Smooth muscle cell (in vitro differentiated cells): Measurements from ENCODE around the gene P4HA1. TPM values are rescaled to one million over a fixed set of nuclear protein-coding genes. Genes with fewer than 3 reads are reported as not detected.
A peak's percentile ranks its signal among the peaks of the same experiment; 100 is the strongest.

Experiments
- DNase-seq: peaks from one replicate; lab custom pipeline; 2025; ENCODE audit not compliant: unreplicated experiment; lab: John Stamatoyannopoulos, UW
- H2AFZ ChIP-seq: fragments of 200-600 bp; sonication (generic); 2 replicates; pipeline ENCODE4 v1.6.0; 2016; ENCODE audit warnings: antibody characterized with exemption, low read depth, mild to moderate bottlenecking
- H3F3A ChIP-seq: fragments of 200-600 bp; sonication (generic); 2 replicates; pipeline ENCODE4 v1.6.0; 2017; ENCODE audit warnings: antibody characterized with exemption, low read depth
- H3K27ac ChIP-seq: fragments of 200-600 bp; sonication (generic); 2 replicates; pipeline ENCODE4 v1.5.1; 2016; ENCODE audit warnings: low read depth, mild to moderate bottlenecking
- H3K27me3 ChIP-seq: fragments of 200-600 bp; sonication (generic); 2 replicates; pipeline ENCODE4 v1.6.1; 2016; ENCODE audit warnings: low read depth, mild to moderate bottlenecking
- H3K36me3 ChIP-seq: fragments of 200-600 bp; sonication (generic); 2 replicates; pipeline ENCODE4 v1.5.1; 2016; ENCODE audit warnings: low read depth
- H3K4me1 ChIP-seq: fragments of 200-600 bp; sonication (generic); 2 replicates; pipeline ENCODE4 v1.5.1; 2016; ENCODE audit warnings: low read depth
- H3K4me2 ChIP-seq: fragments of 200-600 bp; sonication (generic); 2 replicates; pipeline ENCODE4 v1.6.0; 2016; ENCODE audit warnings: mild to moderate bottlenecking
- H3K4me3 ChIP-seq: fragments of 200-600 bp; sonication (generic); 2 replicates; pipeline ENCODE4 v1.5.1; 2016; ENCODE audit warnings: mild to moderate bottlenecking
- H3K79me2 ChIP-seq: fragments of 200-600 bp; sonication (generic); 2 replicates; pipeline ENCODE4 v1.6.0; 2016; ENCODE audit warnings: low read depth, mild to moderate bottlenecking
- H3K9ac ChIP-seq: fragments of 200-600 bp; sonication (generic); 2 replicates; pipeline ENCODE4 v1.6.0; 2016; ENCODE audit warnings: low read depth
- H3K9me3 ChIP-seq: fragments of 200-600 bp; sonication (generic); replicated peaks from 2 replicates; pipeline ENCODE4 v1.5.1; 2016; ENCODE audit warnings: low read depth
- H4K20me1 ChIP-seq: fragments of 200-600 bp; sonication (generic); 2 replicates; pipeline ENCODE4 v1.6.0; 2016; ENCODE audit warnings: low read depth
- WGBS: methylation state at CpG from one replicate; pipeline ENCODE4 v1.1.7; 2016; ENCODE audit warnings: low lambda C conversion rate; 5-methylcytosine and 5-hydroxymethylcytosine counted together
- polyA plus RNA-seq: library from polyadenylated mRNA; unstranded; fragments of >200 nt; fragmentation: Nextera tagmentation; extraction: Ambion mirVana; gene quantifications from 2 replicates; pipeline ENCODE4 v1.2.1, GENCODE V29; 2016
- total RNA-seq: library from RNA; depleted of rRNA; stranded (reverse); fragments of >200 nt; gene quantifications from 2 replicates; pipeline ENCODE4 v1.2.3, GENCODE V29; 2014
- TF ChIP-seq, protein P1 (sequence below): fragments of 200-600 bp; sonication (generic); IDR thresholded peaks from 2 replicates; pipeline ENCODE4 v1.5.1; 2017; ENCODE audit warnings: borderline replicate concordance, mild to moderate bottlenecking, antibody characterized with exemption; ENCODE audit not compliant: insufficient read depth, poor library complexity, severe bottlenecking

The P4HA1 gene
- total and polyA plus RNA-seq, 2 experiments from 2014 or later = 467 to 489 TPM

DNA sequence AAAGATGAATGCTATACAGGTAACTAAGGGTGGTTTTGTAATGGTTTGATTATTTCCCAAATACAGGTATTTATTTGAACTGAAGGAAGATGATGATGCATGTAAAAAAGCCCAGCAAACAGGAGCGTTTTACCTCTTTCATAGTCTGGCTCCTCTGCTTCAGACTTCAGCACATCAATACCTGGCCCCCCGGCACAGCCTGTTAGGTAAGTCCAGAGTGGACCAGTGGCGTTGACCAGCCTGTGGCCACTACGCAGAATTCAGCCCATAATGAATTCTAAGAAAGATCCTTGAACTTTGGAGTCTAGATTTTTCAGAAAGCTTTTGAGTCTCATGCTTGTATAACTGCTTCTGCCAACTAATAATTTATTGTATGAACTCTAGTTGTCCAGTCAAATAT, 23.3 kb upstream of the P4HA1 start:
- H3K27ac ChIP-seq = no peak overlapping the region
- TF ChIP-seq, protein P1, sequence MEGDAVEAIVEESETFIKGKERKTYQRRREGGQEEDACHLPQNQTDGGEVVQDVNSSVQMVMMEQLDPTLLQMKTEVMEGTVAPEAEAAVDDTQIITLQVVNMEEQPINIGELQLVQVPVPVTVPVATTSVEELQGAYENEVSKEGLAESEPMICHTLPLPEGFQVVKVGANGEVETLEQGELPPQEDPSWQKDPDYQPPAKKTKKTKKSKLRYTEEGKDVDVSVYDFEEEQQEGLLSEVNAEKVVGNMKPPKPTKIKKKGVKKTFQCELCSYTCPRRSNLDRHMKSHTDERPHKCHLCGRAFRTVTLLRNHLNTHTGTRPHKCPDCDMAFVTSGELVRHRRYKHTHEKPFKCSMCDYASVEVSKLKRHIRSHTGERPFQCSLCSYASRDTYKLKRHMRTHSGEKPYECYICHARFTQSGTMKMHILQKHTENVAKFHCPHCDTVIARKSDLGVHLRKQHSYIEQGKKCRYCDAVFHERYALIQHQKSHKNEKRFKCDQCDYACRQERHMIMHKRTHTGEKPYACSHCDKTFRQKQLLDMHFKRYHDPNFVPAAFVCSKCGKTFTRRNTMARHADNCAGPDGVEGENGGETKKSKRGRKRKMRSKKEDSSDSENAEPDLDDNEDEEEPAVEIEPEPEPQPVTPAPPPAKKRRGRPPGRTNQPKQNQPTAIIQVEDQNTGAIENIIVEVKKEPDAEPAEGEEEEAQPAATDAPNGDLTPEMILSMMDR = no peak
- H3K9me3 ChIP-seq = no peaks in the 10 kb centered on the region
- WGBS = 95% methylated on average over 4 of the region's 4 CpGs
- no peaks in the 10 kb centered on the region for H3K4me1 ChIP-seq
- H3K27me3 ChIP-seq = no peaks in the 10 kb centered on the region
- no peaks in the 10 kb centered on the region for H3K79me2 ChIP-seq
- no peaks in the 10 kb centered on the region for H3F3A ChIP-seq
- H3K36me3 ChIP-seq = no peaks in the 10 kb centered on the region
- DNase-seq = no peak
- H2AFZ ChIP-seq = no peak overlapping the region
- H4K20me1 ChIP-seq = no peaks in the 10 kb centered on the region
- no peak overlapping the region for H3K4me3 ChIP-seq
- no peak overlapping the region for H3K9ac ChIP-seq
- no peak overlapping the region for H3K4me2 ChIP-seq

GRCh38 chr10:73119457-73119856, 22.8 kb upstream of the P4HA1 start:
- no peak overlapping the region for H3K9ac ChIP-seq
- no peak overlapping the region for H3K4me3 ChIP-seq
- H3K4me1 ChIP-seq = no peaks in the 10 kb centered on the region
- H3F3A ChIP-seq = no peaks in the 10 kb centered on the region
- TF ChIP-seq, protein P1 = no peak
- H2AFZ ChIP-seq = no peak overlapping the region
- H4K20me1 ChIP-seq = no peaks in the 10 kb centered on the region
- no peak for DNase-seq
- H3K4me2 ChIP-seq = no peak overlapping the region
- no peaks in the 10 kb centered on the region for H3K79me2 ChIP-seq
- no peaks in the 10 kb centered on the region for H3K36me3 ChIP-seq
- no peaks in the 10 kb centered on the region for H3K9me3 ChIP-seq
- 89% methylated on average over 1 of the region's 1 CpG for WGBS
- no peaks in the 10 kb centered on the region for H3K27me3 ChIP-seq
- peak overlapping the region; percentile 19 for H3K27ac ChIP-seq

DNA sequence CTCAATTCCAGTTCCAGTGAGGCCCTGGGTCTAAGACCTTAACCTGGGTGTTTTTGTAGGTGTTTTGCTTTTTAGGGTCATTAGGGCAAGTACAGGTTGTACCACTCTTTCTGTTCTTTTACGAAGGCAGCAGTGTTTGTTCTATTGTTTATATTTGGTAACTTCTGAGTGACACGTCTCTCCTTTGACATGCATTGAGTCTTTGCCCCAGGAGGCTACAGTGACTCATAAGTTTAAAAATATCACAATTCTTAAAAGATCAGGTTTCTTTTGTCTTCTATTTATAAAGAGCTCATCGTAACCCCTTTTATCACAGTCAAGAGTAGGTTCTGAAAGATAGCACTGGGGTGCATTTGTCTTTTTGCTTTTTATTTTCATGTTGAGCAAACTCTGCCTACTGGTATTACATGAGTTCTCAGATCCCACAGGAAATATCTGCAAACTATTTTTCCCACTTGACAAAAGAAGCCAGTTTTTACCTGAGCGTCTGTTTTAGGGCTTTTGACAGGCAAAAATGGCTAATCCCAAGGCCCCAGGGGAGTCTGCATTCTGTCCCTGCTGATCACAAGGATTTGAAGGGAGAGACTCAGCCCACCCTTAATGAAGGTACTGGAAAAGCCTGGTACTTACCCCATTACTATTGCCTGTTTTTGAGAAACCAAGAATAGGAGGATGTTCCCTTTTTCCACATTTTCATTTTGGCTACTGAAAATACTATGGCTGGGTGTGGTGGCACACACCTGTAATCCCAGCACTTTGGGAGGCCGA, 21.5 kb upstream of the P4HA1 start:
- Histone ChIP-seq H3F3A (no peaks in the 10 kb centered on the region), H3K4me2 (peak overlapping the region; percentile 31), H4K20me1 (no peaks in the 10 kb centered on the region), H3K27me3 (no peaks in the 10 kb centered on the region), H3K9ac (peak overlapping the region; percentile 41), H3K27ac (peak overlapping the region; percentile 81), H2AFZ (no peak overlapping the region), H3K4me3 (no peak overlapping the region), H3K4me1 (no peaks in the 10 kb centered on the region), H3K36me3 (no peaks in the 10 kb centered on the region), H3K9me3 (no peaks in the 10 kb centered on the region), H3K79me2 (no peaks in the 10 kb centered on the region)
- 57% methylated on average over 5 of the region's 5 CpGs for WGBS
- no peak for DNase-seq
- TF ChIP-seq, protein P1 = no peak

GRCh38 chr10:73116017-73116416, 19.4 kb upstream of the P4HA1 start:
- WGBS = 100% methylated on average over 1 of the region's 1 CpG
- no peaks in the 10 kb centered on the region for H4K20me1 ChIP-seq
- H3K4me1 ChIP-seq = no peaks in the 10 kb centered on the region

More at GRCh38 chr10:73116017-73116416, 19.4 kb upstream of the P4HA1 start:
- Histone ChIP-seq H3K4me2 (no peak overlapping the region), H3K36me3 (no peaks in the 10 kb centered on the region), H3K4me3 (no peak overlapping the region), H2AFZ (no peak overlapping the region), H3K27ac (no peak overlapping the region), H3F3A (peaks cover 3% of the 10 kb centered on the region), H3K79me2 (no peaks in the 10 kb centered on the region), H3K9me3 (no peaks in the 10 kb centered on the region), H3K27me3 (no peaks in the 10 kb centered on the region), H3K9ac (no peak overlapping the region)
- TF ChIP-seq, protein P1 = no peak
- no peak for DNase-seq
